Adrenal gland (tissue), 5 donors: ENCODE data around the gene CACNA1C.

Experiments
- CTCF ChIP-seq, 6 experiments: fragments of 450-650 bp in 4 of 6; fragments of 200-600 bp in 2 of 6; sonication (generic) in 1 of 6; IDR thresholded peaks; 1 replicate in 5 of 6; 2 replicates in 1 of 6; pipeline versions ENCODE4 v1.5.1 to v1.8.0; 2016 to 2021; ENCODE audit warnings: antibody characterized with exemption in 6 of 6, mild to moderate bottlenecking in 2 of 6, moderate library complexity in 1 of 6
- POLR2A ChIP-seq, 2 donors: fragments of 450-650 bp; IDR thresholded peaks; one replicate each; pipeline ENCODE4 v1.6.1; 2017; ENCODE audit warnings: antibody characterized with exemption in 2 of 2, mild to moderate bottlenecking in 2 of 2, moderate library complexity in 1 of 2
- donor health status: DM: no; HTN: no; CAD: no.

GRCh38 chr12:2318286-2318685, 265.5 kb downstream of the CACNA1C start:
- no peak for TF ChIP-seq POLR2A (IDR thresholded peaks at IDR 0.05)
- TF ChIP-seq CTCF (IDR thresholded peaks at IDR 0.05) = no peak
